HCT116 (cell line): Measurements from ENCODE around the gene UMODL1. TPM values are rescaled to one million over a fixed set of nuclear protein-coding genes. Genes with fewer than 3 reads are reported as not detected.

Experiments
- ATAC-seq: fragments of 200-7000 bp; cut with Tn5 transposase; 2 replicates; pipeline ENCODE4 v1.9.1; 2020; ENCODE audit warnings: mild to moderate bottlenecking, moderate library complexity
- BruUV-seq: library from RNA; stranded (reverse); fragments of 400-500 nt; replicated peaks from 2 replicates; lab custom pipeline; 2021; lab: Mats Ljungman, UMichigan
- CTCF ChIA-PET: fragments of 300-600 bp; sonication (Branson Sonifier 250); formaldehyde crosslinking; loops from one replicate; lab custom pipeline; 2021; ENCODE audit warnings: antibody characterized with exemption; lab: Charles Lee
- POLR2A ChIA-PET: fragments of 300-600, 350-600 bp; sonication (Branson Sonifier 250); formaldehyde crosslinking; loops from one replicate; lab custom pipeline; 2021; ENCODE audit warnings: antibody characterized with exemption; lab: Charles Lee
- RAD21 ChIA-PET, 2 experiments: fragments of 300-600 bp; sonication (Branson Sonifier 250); formaldehyde crosslinking; loops; one replicate each; lab custom pipeline; 2023; ENCODE audit warnings: low total read pairs in 2 of 2; ENCODE audit not compliant: uncharacterized antibody in 2 of 2, unreplicated experiment in 2 of 2, low non-redundant PET in 1 of 2; lab: Charles Lee
- DNase-seq: peaks from one replicate; pipeline ENCODE4 v3.0.0-alpha.2; 2010; ENCODE audit warnings: low read depth, low spot score
- H2AFZ ChIP-seq: fragments of 200-600 bp; shearing (Covaris generic), sonication (generic); 2 replicates; pipeline ENCODE4 v1.6.1; 2017; ENCODE audit warnings: low read depth, mixed run types, mixed read lengths, antibody characterized with exemption, low read length; ENCODE audit not compliant: poor library complexity, severe bottlenecking
- H3K27ac ChIP-seq: 2 replicates; pipeline ENCODE4 v1.5.1; 2012; ENCODE audit warnings: low read depth, low read length
- H3K27me3 ChIP-seq: fragments of 200-600 bp; sonication (generic); 2 replicates; pipeline ENCODE4 v1.6.1; 2016; ENCODE audit warnings: mixed run types, low read length, mixed read lengths; ENCODE audit not compliant: insufficient read depth
- H3K36me3 ChIP-seq, 2 experiments: fragments of 200-500 bp in 1 of 2; fragments of 200-600 bp in 1 of 2; sonication (Bioruptor generic) in 1 of 2; sonication (generic) in 1 of 2; 2 replicates each; pipeline versions ENCODE4 v1.5.1 to v1.6.1; 2014 to 2016; ENCODE audit warnings: low read length in 2 of 2, inconsistent platforms in 1 of 2, mixed read lengths in 1 of 2, mixed run types in 1 of 2; ENCODE audit not compliant: insufficient read depth in 2 of 2, control insufficient read depth in 1 of 2
- H3K4me1 ChIP-seq, 2 experiments: fragments of 200-600 bp in 1 of 2; sonication (generic) in 1 of 2; 2 replicates each; pipeline versions ENCODE4 v1.5.1 to v1.6.1; 2012 to 2017; ENCODE audit warnings: low read length in 2 of 2, inconsistent platforms in 1 of 2, mild to moderate bottlenecking in 1 of 2, mixed read lengths in 1 of 2, mixed run types in 1 of 2, moderate library complexity in 1 of 2; ENCODE audit not compliant: insufficient read depth in 2 of 2, control insufficient read depth in 1 of 2
- H3K4me2 ChIP-seq: fragments of 200-600 bp; sonication (generic); 2 replicates; pipeline ENCODE4 v1.6.1; 2017; ENCODE audit warnings: mixed run types, low read length, mixed read lengths
- H3K4me3 ChIP-seq, 2 experiments: fragments of 200-600 bp in 1 of 2; sonication (generic) in 1 of 2; replicated peaks in 1 of 2; 2 replicates each; pipeline ENCODE4 v1.5.1; 2011 to 2016; ENCODE audit warnings: low read length in 2 of 2, control low read depth in 1 of 2, low read depth in 1 of 2, mild to moderate bottlenecking in 1 of 2, mixed read lengths in 1 of 2, mixed run types in 1 of 2
- H3K79me2 ChIP-seq: fragments of 200-600 bp; sonication (generic); 2 replicates; pipeline ENCODE4 v1.6.1; 2017; ENCODE audit warnings: mild to moderate bottlenecking, mixed run types, low read length, moderate library complexity, mixed read lengths; ENCODE audit not compliant: insufficient read depth
- H3K9ac ChIP-seq: fragments of 200-600 bp; sonication (generic); 2 replicates; pipeline ENCODE4 v1.6.1; 2016; ENCODE audit warnings: low read length, mixed read lengths
- H3K9me2 ChIP-seq: fragments of 200-600 bp; sonication (generic), shearing (Covaris generic); 2 replicates; pipeline ENCODE4 v1.6.1; 2017; ENCODE audit warnings: mixed run types, mild to moderate bottlenecking, moderate library complexity; ENCODE audit not compliant: insufficient read depth
- H3K9me3 ChIP-seq, 2 experiments: fragments of 200-500 bp in 1 of 2; fragments of 200-600 bp in 1 of 2; sonication (Bioruptor generic) in 1 of 2; sonication (generic) in 1 of 2; 2 replicates each; pipeline ENCODE4 v1.6.1; 2014 to 2017; ENCODE audit warnings: low read length in 2 of 2, mixed read lengths in 2 of 2, inconsistent platforms in 1 of 2, low read depth in 1 of 2, mild to moderate bottlenecking in 1 of 2, mixed run types in 1 of 2, moderate library complexity in 1 of 2; ENCODE audit not compliant: control insufficient read depth in 1 of 2, insufficient read depth in 1 of 2
- H4K20me1 ChIP-seq: fragments of 200-600 bp; sonication (generic), shearing (Covaris generic); 2 replicates; pipeline ENCODE4 v1.6.1; 2017; ENCODE audit warnings: mixed run types, mild to moderate bottlenecking, moderate library complexity; ENCODE audit not compliant: insufficient read depth
- ELF1 ChIP-seq: IDR thresholded peaks from 2 replicates; pipeline ENCODE4 v1.6.1; 2012; ENCODE audit warnings: low read depth, borderline replicate concordance
- EZH2phosphoT487 ChIP-seq: fragments of 200-600 bp; IDR thresholded peaks from 2 replicates; pipeline ENCODE4 v1.6.1; 2018; ENCODE audit warnings: antibody characterized with exemption, borderline replicate concordance
- POLR2A ChIP-seq: IDR thresholded peaks from 2 replicates; pipeline ENCODE4 v1.7.0; 2011; ENCODE audit warnings: borderline replicate concordance; ENCODE audit not compliant: insufficient read depth, insufficient read length; ENCODE audit errors: extremely low read depth
- SRF ChIP-seq: IDR thresholded peaks from 2 replicates; pipeline ENCODE4 v1.6.1; 2012; ENCODE audit warnings: low read depth
- YY1 ChIP-seq: IDR thresholded peaks from 2 replicates; pipeline ENCODE4 v1.6.1; 2011; ENCODE audit warnings: low read length, low read depth, moderate library complexity, mild to moderate bottlenecking; ENCODE audit not compliant: insufficient replicate concordance; ENCODE audit errors: extremely low read depth
- ZBTB33 ChIP-seq: IDR thresholded peaks from 2 replicates; pipeline ENCODE4 v1.6.1; 2011; ENCODE audit warnings: mild to moderate bottlenecking, low read length, moderate library complexity; ENCODE audit not compliant: insufficient replicate concordance; ENCODE audit errors: extremely low read depth
- intact Hi-C: fragments of 100-400 bp; cut with micrococcal nuclease; formaldehyde crosslinking; loops from 2 replicates; pipeline ENCODE4 v1.10.0; 2022
- total RNA-seq: library from RNA; stranded (reverse); gene quantifications from one replicate; pipeline ENCODE4 v1.2.1, GENCODE V29; 2021; ENCODE audit not compliant: unreplicated experiment

Gene UMODL1
- total RNA-seq, 1 experiment from 2014 or later, result not detected

- POLR2A ChIA-PET, result no interaction called here
- no peaks in the 10 kb centered on the region for H3K4me1 ChIP-seq
Observed at GRCh38 chr21:42151948-42152220, 80.8 kb downstream of the UMODL1 start.

More at GRCh38 chr21:42151948-42152220, 80.8 kb downstream of the UMODL1 start:
- no peaks in the 10 kb centered on the region for H3K36me3 ChIP-seq
- no peaks in the 10 kb centered on the region for H3K27me3 ChIP-seq
- H3K4me2 ChIP-seq, result no peak overlapping the region
- H3K27ac ChIP-seq, result no peak overlapping the region
- no peaks in the 10 kb centered on the region for H4K20me1 ChIP-seq
- no peak overlapping the region for H3K9ac ChIP-seq
- no peaks in the 10 kb centered on the region for H3K79me2 ChIP-seq
- TF ChIP-seq POLR2A (no peak), YY1 (no peak), SRF (no peak), ELF1 (no peak), EZH2phosphoT487 (no peak), ZBTB33 (no peak)
- TF ChIP-seq, all 23 proteins: peak for 0
- ChIA-PET RAD21 (interaction anchor here in 1 of 2 experiments (0.6 kb wide), 1 partner anchor 527 kb away, joined by 5 read pairs; no protein-coding TSS in a partner anchor), CTCF (no interaction called here)
- Histone ChIP-seq H3K9me3 (no peaks in the 10 kb centered on the region), H3K4me3 (no peak overlapping the region), H3K9me2 (no peaks in the 10 kb centered on the region), H2AFZ (no peak overlapping the region)
- intact Hi-C loops, result loop anchor here (10.0 kb wide), 1 partner anchor 383 kb away; no protein-coding TSS in a partner anchor
- ATAC-seq (no peak), DNase-seq (no peak)
- BruUV-seq, result no TSS peak
